HL-60 (cell line): ENCODE measurements around the gene RPL37.

Source experiments
- DNase-seq, 2 experiments: peaks; one replicate each; pipeline ENCODE4 v3.0.0-alpha.2; 2010 to 2020; ENCODE audit warnings: low read depth in 1 of 2, low spot score in 1 of 2
- H3K27ac ChIP-seq: fragments of 250-450 bp; sonication (Bioruptor Pico); replicated peaks from 2 replicates; pipeline ENCODE4 v1.5.1; 2020; ENCODE audit warnings: mild to moderate bottlenecking, moderate library complexity
- H3K27me3 ChIP-seq: fragments of 250-450 bp; sonication (Bioruptor Pico); 2 replicates; pipeline ENCODE4 v1.5.1; 2021; ENCODE audit warnings: mild to moderate bottlenecking, moderate library complexity; ENCODE audit not compliant: insufficient read depth, poor library complexity, severe bottlenecking
- H3K4me3 ChIP-seq: replicated peaks from 2 replicates; pipeline ENCODE4 v1.5.1; 2011; ENCODE audit warnings: mild to moderate bottlenecking, control low read depth, low read length; ENCODE audit not compliant: insufficient read depth
- GABPA ChIP-seq: IDR thresholded peaks from 2 replicates; pipeline ENCODE4 v1.6.1; 2012; ENCODE audit warnings: low read depth
- POLR2AphosphoS5 ChIP-seq: IDR thresholded peaks from 2 replicates; pipeline ENCODE4 v1.6.1; 2012; ENCODE audit warnings: low read depth
- SPI1 ChIP-seq: IDR thresholded peaks from 2 replicates; pipeline ENCODE4 v1.6.1; 2012; ENCODE audit warnings: low read depth, mild to moderate bottlenecking, borderline replicate concordance
- TF ChIP-seq, protein P1 (sequence below): IDR thresholded peaks from 2 replicates; pipeline ENCODE4 v1.6.1; 2012; ENCODE audit warnings: low read depth; ENCODE audit not compliant: insufficient replicate concordance
- TF ChIP-seq, protein P2 (sequence below): IDR thresholded peaks from one replicate; pipeline ENCODE4 v1.5.1; 2011; ENCODE audit warnings: low read length, control low read depth, inconsistent platforms; ENCODE audit not compliant: insufficient read depth

RPL37 gene

DNA sequence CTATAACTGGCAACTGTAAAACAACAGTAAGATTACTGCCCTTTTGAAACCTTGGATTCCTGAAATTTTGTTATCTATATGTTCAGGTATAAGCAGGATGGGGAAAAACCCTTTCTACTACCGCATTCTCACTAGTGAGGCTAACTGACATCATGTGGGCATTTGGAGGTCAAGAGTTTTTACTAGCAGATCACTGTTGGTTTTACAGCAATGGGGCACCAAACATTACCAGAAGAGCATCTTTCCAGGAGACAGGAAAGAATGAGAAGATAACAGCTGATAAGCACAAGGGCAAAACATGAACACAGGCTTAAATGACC lies 58.4 kb downstream of the RPL37 start:
- Histone ChIP-seq H3K27ac (no peak overlapping the region), H3K27me3 (no peaks in the 10 kb centered on the region), H3K4me3 (no peak overlapping the region)
- no peak for DNase-seq
- TF ChIP-seq, protein P1, sequence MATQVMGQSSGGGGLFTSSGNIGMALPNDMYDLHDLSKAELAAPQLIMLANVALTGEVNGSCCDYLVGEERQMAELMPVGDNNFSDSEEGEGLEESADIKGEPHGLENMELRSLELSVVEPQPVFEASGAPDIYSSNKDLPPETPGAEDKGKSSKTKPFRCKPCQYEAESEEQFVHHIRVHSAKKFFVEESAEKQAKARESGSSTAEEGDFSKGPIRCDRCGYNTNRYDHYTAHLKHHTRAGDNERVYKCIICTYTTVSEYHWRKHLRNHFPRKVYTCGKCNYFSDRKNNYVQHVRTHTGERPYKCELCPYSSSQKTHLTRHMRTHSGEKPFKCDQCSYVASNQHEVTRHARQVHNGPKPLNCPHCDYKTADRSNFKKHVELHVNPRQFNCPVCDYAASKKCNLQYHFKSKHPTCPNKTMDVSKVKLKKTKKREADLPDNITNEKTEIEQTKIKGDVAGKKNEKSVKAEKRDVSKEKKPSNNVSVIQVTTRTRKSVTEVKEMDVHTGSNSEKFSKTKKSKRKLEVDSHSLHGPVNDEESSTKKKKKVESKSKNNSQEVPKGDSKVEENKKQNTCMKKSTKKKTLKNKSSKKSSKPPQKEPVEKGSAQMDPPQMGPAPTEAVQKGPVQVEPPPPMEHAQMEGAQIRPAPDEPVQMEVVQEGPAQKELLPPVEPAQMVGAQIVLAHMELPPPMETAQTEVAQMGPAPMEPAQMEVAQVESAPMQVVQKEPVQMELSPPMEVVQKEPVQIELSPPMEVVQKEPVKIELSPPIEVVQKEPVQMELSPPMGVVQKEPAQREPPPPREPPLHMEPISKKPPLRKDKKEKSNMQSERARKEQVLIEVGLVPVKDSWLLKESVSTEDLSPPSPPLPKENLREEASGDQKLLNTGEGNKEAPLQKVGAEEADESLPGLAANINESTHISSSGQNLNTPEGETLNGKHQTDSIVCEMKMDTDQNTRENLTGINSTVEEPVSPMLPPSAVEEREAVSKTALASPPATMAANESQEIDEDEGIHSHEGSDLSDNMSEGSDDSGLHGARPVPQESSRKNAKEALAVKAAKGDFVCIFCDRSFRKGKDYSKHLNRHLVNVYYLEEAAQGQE, result no peak
- TF ChIP-seq, protein P2, sequence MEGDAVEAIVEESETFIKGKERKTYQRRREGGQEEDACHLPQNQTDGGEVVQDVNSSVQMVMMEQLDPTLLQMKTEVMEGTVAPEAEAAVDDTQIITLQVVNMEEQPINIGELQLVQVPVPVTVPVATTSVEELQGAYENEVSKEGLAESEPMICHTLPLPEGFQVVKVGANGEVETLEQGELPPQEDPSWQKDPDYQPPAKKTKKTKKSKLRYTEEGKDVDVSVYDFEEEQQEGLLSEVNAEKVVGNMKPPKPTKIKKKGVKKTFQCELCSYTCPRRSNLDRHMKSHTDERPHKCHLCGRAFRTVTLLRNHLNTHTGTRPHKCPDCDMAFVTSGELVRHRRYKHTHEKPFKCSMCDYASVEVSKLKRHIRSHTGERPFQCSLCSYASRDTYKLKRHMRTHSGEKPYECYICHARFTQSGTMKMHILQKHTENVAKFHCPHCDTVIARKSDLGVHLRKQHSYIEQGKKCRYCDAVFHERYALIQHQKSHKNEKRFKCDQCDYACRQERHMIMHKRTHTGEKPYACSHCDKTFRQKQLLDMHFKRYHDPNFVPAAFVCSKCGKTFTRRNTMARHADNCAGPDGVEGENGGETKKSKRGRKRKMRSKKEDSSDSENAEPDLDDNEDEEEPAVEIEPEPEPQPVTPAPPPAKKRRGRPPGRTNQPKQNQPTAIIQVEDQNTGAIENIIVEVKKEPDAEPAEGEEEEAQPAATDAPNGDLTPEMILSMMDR, result no peak
- no peak for TF ChIP-seq POLR2AphosphoS5
- TF ChIP-seq GABPA, result no peak
- TF ChIP-seq SPI1, result no peak

DNA sequence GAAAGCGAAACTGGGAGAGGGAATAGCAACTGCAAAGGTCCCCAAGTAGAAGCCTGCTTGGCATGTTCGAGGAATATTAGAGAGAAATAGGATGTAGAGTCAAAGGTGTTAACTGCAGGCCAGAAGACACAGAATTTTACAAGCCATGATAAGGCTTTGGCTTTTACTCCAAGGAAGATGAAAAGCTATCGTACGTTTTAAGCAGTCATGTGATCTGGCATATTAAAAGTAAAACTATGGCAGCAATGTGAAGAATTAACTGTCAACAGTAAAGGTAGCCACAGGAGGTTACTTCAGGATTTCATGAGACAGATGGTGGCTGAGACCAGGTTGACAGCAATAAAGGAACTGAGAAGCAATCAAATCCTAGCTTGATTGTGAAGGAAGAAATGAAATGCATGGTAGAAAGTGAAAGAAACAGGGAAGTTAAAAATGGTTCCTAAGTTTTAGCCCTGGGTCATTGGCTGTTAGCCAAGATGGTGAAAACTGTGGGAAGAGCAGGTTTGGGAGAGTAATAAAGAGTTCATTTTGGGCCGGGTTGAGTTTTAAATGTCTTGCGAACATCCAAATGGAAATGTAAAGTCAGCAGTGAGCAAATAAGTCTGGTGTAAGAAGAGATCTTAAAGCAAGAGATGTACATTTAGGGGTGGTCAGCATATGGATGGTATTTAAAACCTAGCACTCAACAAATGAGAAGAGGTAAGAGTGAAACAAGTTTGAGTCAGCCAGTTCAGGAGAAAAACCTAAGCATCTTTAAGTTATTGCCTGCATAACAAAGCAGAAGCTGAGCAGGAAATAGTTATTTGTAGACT lies 59.0 kb downstream of the RPL37 start:
- Histone ChIP-seq H3K27me3 (no peaks in the 10 kb centered on the region), H3K4me3 (no peak overlapping the region), H3K27ac (no peak overlapping the region)
- DNase-seq, result no peak
- TF ChIP-seq POLR2AphosphoS5 (no peak), GABPA (no peak), SPI1 (no peak)
- TF ChIP-seq, protein P2, result no peak
- TF ChIP-seq, protein P1, result no peak
